Measurements from ENCODE around the gene SLC29A1. TPM values are rescaled to one million over a fixed set of nuclear protein-coding genes. Genes with fewer than 3 reads are reported as not detected.

Gene SLC29A1
- total RNA-seq, 1 experiment from 2014 or later = 54.7 TPM

- Histone ChIP-seq H3K4me3 (ENCODE audit: low read length) (peak overlapping the region; percentile 99), H3K36me3 (ENCODE audit: low read depth, low read length) (peaks cover 52% of the 10 kb centered on the region), H3K4me2 (ENCODE audit: low read length) (peak overlapping the region; percentile 90), H3F3A (ENCODE audit: low read length, unreplicated experiment) (peaks cover 39% of the 10 kb centered on the region), H3K79me2 (ENCODE audit: low read length) (peaks cover 56% of the 10 kb centered on the region), H3K27me3 (ENCODE audit: low read length) (no peaks in the 10 kb centered on the region), H4K20me1 (ENCODE audit: low read length) (peaks cover 55% of the 10 kb centered on the region), H3K9me2 (replicated peaks; ENCODE audit: low read length) (no peaks in the 10 kb centered on the region), H3K4me1 (ENCODE audit: insufficient read depth, low read length) (peaks cover 39% of the 10 kb centered on the region), H3K9me3 (ENCODE audit: low read length) (no peaks in the 10 kb centered on the region), H2AFZ (ENCODE audit: low read length) (no peak overlapping the region), H3K27ac (ENCODE audit: low read length) (peak overlapping the region; percentile 61), H3K9ac (ENCODE audit: low read length) (peak overlapping the region; percentile 96)
- ChIA-PET POLR2A (ENCODE audit: unreplicated experiment) (interaction anchor here (0.8 to 2.1 kb wide), 2 partner anchors 9 to 188 kb away, joined by 4 to 10 read pairs; no protein-coding TSS in a partner anchor), CTCF (interaction anchor here (1.0 kb wide), 1 partner anchor 9 kb away, joined by 6 read pairs; no protein-coding TSS in a partner anchor)
- no peak for TF ChIP-seq CTCF (conservative IDR thresholded peaks at IDR 0.05; ENCODE audit: low read depth, low read length)
- no peak for TF ChIP-seq EZH2phosphoT487 (IDR thresholded peaks at IDR 0.05; ENCODE audit: borderline replicate concordance, low read length)
- no peak for TF ChIP-seq EZH2 (IDR thresholded peaks at IDR 0.05; ENCODE audit: low read length, unreplicated experiment)
- ATAC-seq = peak; percentile 7; the same call in 1 of the 2 replicates
- TSS peak; percentile 26 for BruUV-seq (replicated peaks)
- DNase-seq = peak; percentile 44
- intact Hi-C loops (cut with micrococcal nuclease) = no loop called here
These were observed 24.2 kb downstream of the SLC29A1 start for GRCh38 chr6:44247338-44248302.

- TF ChIP-seq CTCF (conservative IDR thresholded peaks at IDR 0.05; ENCODE audit: low read depth, low read length) = no peak
- no peak for TF ChIP-seq EZH2phosphoT487 (IDR thresholded peaks at IDR 0.05; ENCODE audit: borderline replicate concordance, low read length)
- TF ChIP-seq EZH2 (IDR thresholded peaks at IDR 0.05; ENCODE audit: low read length, unreplicated experiment) = no peak
- ATAC-seq (no peak), DNase-seq (no peak)
- no peaks in the 10 kb centered on the region for H3K9me2 ChIP-seq (replicated peaks; ENCODE audit: low read length)
- peaks cover 62% of the 10 kb centered on the region for H3K36me3 ChIP-seq (ENCODE audit: low read depth, low read length)
- no peak overlapping the region for H2AFZ ChIP-seq (ENCODE audit: low read length)
- H4K20me1 ChIP-seq (ENCODE audit: low read length) = peaks cover 65% of the 10 kb centered on the region
- peak overlapping the region; percentile 90 for H3K4me2 ChIP-seq (ENCODE audit: low read length)
- H3K4me3 ChIP-seq (ENCODE audit: low read length) = peak overlapping the region; percentile 99
- no peaks in the 10 kb centered on the region for H3K27me3 ChIP-seq (ENCODE audit: low read length)
- H3F3A ChIP-seq (ENCODE audit: low read length, unreplicated experiment) = peaks cover 44% of the 10 kb centered on the region
- no TSS peak for BruUV-seq (replicated peaks)
- H3K27ac ChIP-seq (ENCODE audit: low read length) = no peak overlapping the region
- ChIA-PET CTCF (no interaction called here), POLR2A (ENCODE audit: unreplicated experiment) (interaction anchor here (0.8 to 2.1 kb wide), 2 partner anchors 8 to 189 kb away, joined by 4 to 10 read pairs; no protein-coding TSS in a partner anchor)
- H3K9ac ChIP-seq (ENCODE audit: low read length) = peak overlapping the region; percentile 96
- no peaks in the 10 kb centered on the region for H3K9me3 ChIP-seq (ENCODE audit: low read length)
- intact Hi-C loops (cut with micrococcal nuclease) = no loop called here
- peaks cover 59% of the 10 kb centered on the region for H3K79me2 ChIP-seq (ENCODE audit: low read length)
- peaks cover 39% of the 10 kb centered on the region for H3K4me1 ChIP-seq (ENCODE audit: insufficient read depth, low read length)
These were observed 25.2 kb downstream of the SLC29A1 start for GRCh38 chr6:44248579-44248978.
